HL-60 (cell line): ENCODE data around the gene EIF3A.

Source experiments
- DNase-seq, 2 experiments: peaks; one replicate each; pipeline ENCODE4 v3.0.0-alpha.2; 2010 to 2020; ENCODE audit warnings: low read depth in 1 of 2, low spot score in 1 of 2
- H3K27ac ChIP-seq: fragments of 250-450 bp; sonication (Bioruptor Pico); replicated peaks from 2 replicates; pipeline ENCODE4 v1.5.1; 2020; ENCODE audit warnings: mild to moderate bottlenecking, moderate library complexity
- H3K27me3 ChIP-seq: fragments of 250-450 bp; sonication (Bioruptor Pico); 2 replicates; pipeline ENCODE4 v1.5.1; 2021; ENCODE audit warnings: mild to moderate bottlenecking, moderate library complexity; ENCODE audit not compliant: insufficient read depth, poor library complexity, severe bottlenecking
- H3K4me3 ChIP-seq: replicated peaks from 2 replicates; pipeline ENCODE4 v1.5.1; 2011; ENCODE audit warnings: mild to moderate bottlenecking, control low read depth, low read length; ENCODE audit not compliant: insufficient read depth
- CTCF ChIP-seq: IDR thresholded peaks from one replicate; pipeline ENCODE4 v1.5.1; 2011; ENCODE audit warnings: low read length, control low read depth, inconsistent platforms; ENCODE audit not compliant: insufficient read depth
- GABPA ChIP-seq: IDR thresholded peaks from 2 replicates; pipeline ENCODE4 v1.6.1; 2012; ENCODE audit warnings: low read depth
- POLR2AphosphoS5 ChIP-seq: IDR thresholded peaks from 2 replicates; pipeline ENCODE4 v1.6.1; 2012; ENCODE audit warnings: low read depth
- REST ChIP-seq: IDR thresholded peaks from 2 replicates; pipeline ENCODE4 v1.6.1; 2012; ENCODE audit warnings: low read depth; ENCODE audit not compliant: insufficient replicate concordance
- SPI1 ChIP-seq: IDR thresholded peaks from 2 replicates; pipeline ENCODE4 v1.6.1; 2012; ENCODE audit warnings: low read depth, mild to moderate bottlenecking, borderline replicate concordance

The EIF3A gene

GRCh38 chr10:119073584-119073983, 7.0 kb downstream of the EIF3A start:
- DNase-seq, result no peak
- H3K27me3 ChIP-seq, result no peaks in the 10 kb centered on the region
- TF ChIP-seq GABPA (no peak), SPI1 (no peak), REST (no peak), POLR2AphosphoS5 (no peak), CTCF (no peak)
- no peak overlapping the region for H3K4me3 ChIP-seq
- H3K27ac ChIP-seq, result no peak overlapping the region

GRCh38 chr10:119070395-119071165, 10.0 kb downstream of the EIF3A start:
- no peaks in the 10 kb centered on the region for H3K27me3 ChIP-seq
- no peak for DNase-seq
- TF ChIP-seq SPI1, result no peak
- no peak for TF ChIP-seq REST
- no peak for TF ChIP-seq GABPA
- no peak for TF ChIP-seq POLR2AphosphoS5
- TF ChIP-seq CTCF, result no peak
- no peak overlapping the region for H3K4me3 ChIP-seq
- no peak overlapping the region for H3K27ac ChIP-seq

- no peak for DNase-seq
- TF ChIP-seq GABPA (no peak), CTCF (no peak), REST (no peak), SPI1 (no peak), POLR2AphosphoS5 (no peak)
- no peak overlapping the region for H3K27ac ChIP-seq
- no peak overlapping the region for H3K4me3 ChIP-seq
- H3K27me3 ChIP-seq, result no peaks in the 10 kb centered on the region
Observed at GRCh38 chr10:119061926-119062325, 18.7 kb downstream of the EIF3A start.
